H1 (cell line): ENCODE results near the gene TRIP11. TPM values are rescaled to one million over a fixed set of nuclear protein-coding genes. Genes with fewer than 3 reads are reported as not detected.

Source experiments
- CTCF ChIA-PET: fragments of 300-600 bp; sonication (Branson Sonifier 250); formaldehyde crosslinking; loops from one replicate; lab custom pipeline; 2021; ENCODE audit not compliant: partially characterized antibody; lab: Charles Lee
- POLR2A ChIA-PET: fragments of 300-600 bp; sonication (Branson Sonifier 250); formaldehyde crosslinking; loops from one replicate; lab custom pipeline; 2021; ENCODE audit warnings: inconsistent platforms; ENCODE audit not compliant: partially characterized antibody; lab: Charles Lee
- DNase-seq, 2 experiments: peaks; one replicate each; pipeline versions ENCODE4 v3.0.0 to v3.0.0-alpha.2; 2010 to 2022; ENCODE audit warnings: low spot score in 2 of 2, low read depth in 1 of 2, mixed read lengths in 1 of 2
- FAIRE-seq: peaks from 2 replicates; lab custom pipeline; 2011; peaks lifted over from hg19 to GRCh38; lab: Jason Lieb, UNC
- H2AFZ ChIP-seq: 2 replicates; pipeline ENCODE4 v1.8.1; 2012; ENCODE audit warnings: low read length, inconsistent platforms
- H2AK5ac ChIP-seq: 2 replicates; pipeline ENCODE4 v1.6.1; 2013; ENCODE audit warnings: low read depth, low read length
- H2BK120ac ChIP-seq: replicated peaks from 2 replicates; pipeline ENCODE3; 2013; ENCODE audit warnings: low read depth, low read length, inconsistent platforms
- H2BK12ac ChIP-seq: 2 replicates; pipeline ENCODE4 v1.6.1; 2013; ENCODE audit warnings: low read depth, low read length
- H2BK15ac ChIP-seq: 2 replicates; pipeline ENCODE4 v1.6.1; 2013; ENCODE audit warnings: low read length
- H2BK20ac ChIP-seq: 2 replicates; pipeline ENCODE4 v1.6.1; 2013; ENCODE audit warnings: low read length
- H2BK5ac ChIP-seq: 2 replicates; pipeline ENCODE4 v1.6.1; 2013; ENCODE audit warnings: low read depth, low read length
- H3K14ac ChIP-seq: 2 replicates; pipeline ENCODE4 v1.6.1; 2013; ENCODE audit warnings: inconsistent platforms; ENCODE audit not compliant: insufficient read length
- H3K18ac ChIP-seq: 2 replicates; pipeline ENCODE4 v1.6.1; 2013; ENCODE audit warnings: low read length; ENCODE audit errors: extremely low read depth
- H3K23ac ChIP-seq: 2 replicates; pipeline ENCODE4 v1.6.1; 2013; ENCODE audit warnings: inconsistent platforms; ENCODE audit not compliant: insufficient read length
- H3K23me2 ChIP-seq: 2 replicates; pipeline ENCODE4 v1.6.1; 2013; ENCODE audit warnings: low read depth, low read length
- H3K27ac ChIP-seq: 2 replicates; pipeline ENCODE4 v1.6.1; 2011; ENCODE audit warnings: low read depth, low read length, inconsistent platforms
- H3K27me3 ChIP-seq, 4 experiments: replicated peaks in 1 of 4; 1 replicate in 1 of 4; 2 replicates in 3 of 4; pipeline versions ENCODE4 v1.6.1 to v1.8.1; 2011 to 2013; ENCODE audit warnings: low read length in 3 of 4, mild to moderate bottlenecking in 3 of 4, inconsistent platforms in 2 of 4, mixed read lengths in 2 of 4, moderate library complexity in 1 of 4; ENCODE audit not compliant: control insufficient read depth in 3 of 4, insufficient read depth in 3 of 4; ENCODE audit errors: extremely low read depth in 1 of 4
- H3K36me3 ChIP-seq, 4 experiments: 2 replicates each; pipeline versions ENCODE4 v1.6.1 to v1.8.1; 2011 to 2013; ENCODE audit warnings: mild to moderate bottlenecking in 4 of 4, low read length in 3 of 4, moderate library complexity in 2 of 4, control low read depth in 1 of 4, inconsistent platforms in 1 of 4; ENCODE audit not compliant: insufficient read depth in 4 of 4, control insufficient read depth in 2 of 4
- H3K4ac ChIP-seq: replicated peaks from 2 replicates; pipeline ENCODE3; 2013; ENCODE audit warnings: low read length, low read depth, mixed read lengths, inconsistent platforms; ENCODE audit not compliant: insufficient read length
- H3K4me1 ChIP-seq, 4 experiments: replicated peaks in 1 of 4; 1 replicate in 1 of 4; 2 replicates in 3 of 4; pipeline versions ENCODE4 v1.6.1 to v1.8.1; 2011 to 2013; ENCODE audit warnings: low read length in 3 of 4, inconsistent platforms in 2 of 4, mixed read lengths in 1 of 4; ENCODE audit not compliant: insufficient read depth in 4 of 4, control insufficient read depth in 3 of 4
- H3K4me2 ChIP-seq, 2 experiments: 2 replicates each; pipeline versions ENCODE4 v1.6.1 to v1.8.1; 2011 to 2013; ENCODE audit warnings: low read depth in 2 of 2, low read length in 2 of 2, control low read depth in 1 of 2, inconsistent platforms in 1 of 2, mild to moderate bottlenecking in 1 of 2; ENCODE audit not compliant: insufficient read depth in 1 of 2
- H3K4me3 ChIP-seq, 4 experiments: fragments of 200-600, 300-600 bp in 1 of 4; sonication (generic), shearing (Covaris generic), sonication (Bioruptor Twin) in 1 of 4; 2 replicates each; pipeline versions ENCODE4 v1.5.1 to v1.8.1; 2011 to 2016; ENCODE audit warnings: low read length in 4 of 4, low read depth in 3 of 4, control low read depth in 2 of 4, inconsistent platforms in 2 of 4, mild to moderate bottlenecking in 2 of 4, mixed read lengths in 1 of 4, moderate library complexity in 1 of 4; ENCODE audit not compliant: insufficient read depth in 2 of 4; ENCODE audit errors: extremely low read depth in 1 of 4
- H3K56ac ChIP-seq: replicated peaks from 2 replicates; pipeline ENCODE3; 2013; ENCODE audit warnings: low read depth, mild to moderate bottlenecking, mixed read lengths, low read length, inconsistent platforms; ENCODE audit not compliant: insufficient read length
- H3K79me1 ChIP-seq: 2 replicates; pipeline ENCODE4 v1.6.1; 2013; ENCODE audit warnings: low read depth, low read length, control low read depth
- H3K79me2 ChIP-seq, 2 experiments: 2 replicates each; pipeline versions ENCODE4 v1.6.1 to v1.8.1; 2012 to 2013; ENCODE audit warnings: low read length in 2 of 2, mild to moderate bottlenecking in 2 of 2, inconsistent platforms in 1 of 2; ENCODE audit not compliant: insufficient read depth in 2 of 2, control insufficient read depth in 1 of 2
- H3K9ac ChIP-seq, 4 experiments: replicated peaks in 1 of 4; 1 replicate in 1 of 4; 2 replicates in 3 of 4; pipeline versions ENCODE4 v1.6.1 to v1.8.1; 2011 to 2013; ENCODE audit warnings: low read depth in 3 of 4, low read length in 3 of 4, control low read depth in 2 of 4, mild to moderate bottlenecking in 2 of 4, moderate library complexity in 2 of 4, inconsistent platforms in 1 of 4; ENCODE audit errors: extremely low read depth in 1 of 4
- H3K9me3 ChIP-seq, 2 experiments: 2 replicates each; pipeline versions ENCODE4 v1.6.1 to v1.8.1; 2012 to 2013; ENCODE audit warnings: mild to moderate bottlenecking in 2 of 2, moderate library complexity in 2 of 2, control low read depth in 1 of 2, inconsistent platforms in 1 of 2, low read depth in 1 of 2, low read length in 1 of 2, mixed read lengths in 1 of 2; ENCODE audit not compliant: insufficient read depth in 2 of 2
- H4K20me1 ChIP-seq, 2 experiments: replicated peaks in 1 of 2; 2 replicates each; pipeline versions ENCODE3 to v1.8.1; 2011 to 2013; ENCODE audit warnings: inconsistent platforms in 2 of 2, low read length in 2 of 2, mild to moderate bottlenecking in 1 of 2; ENCODE audit not compliant: insufficient read depth in 2 of 2, control insufficient read depth in 1 of 2
- H4K5ac ChIP-seq: 2 replicates; pipeline ENCODE4 v1.6.1; 2013; ENCODE audit warnings: low read length, low read depth, mixed read lengths, inconsistent platforms; ENCODE audit not compliant: insufficient read length
- H4K8ac ChIP-seq: 2 replicates; pipeline ENCODE4 v1.8.0; 2013; ENCODE audit warnings: mild to moderate bottlenecking, moderate library complexity, low read length, inconsistent platforms; ENCODE audit not compliant: insufficient read depth; ENCODE audit errors: extremely low read depth
- H4K91ac ChIP-seq: replicated peaks from 2 replicates; pipeline ENCODE3; 2013; ENCODE audit warnings: low read length, mixed read lengths, inconsistent platforms; ENCODE audit not compliant: insufficient read length
- WGBS, 2 experiments: shearing (Covaris generic) in 1 of 2; methylation state at CpG; one replicate each; pipeline versions ENCODE4 v1.1.6 to v1.1.7; 2013 to 2015; ENCODE audit warnings: low lambda C conversion rate in 2 of 2, mixed read lengths in 2 of 2, inconsistent platforms in 1 of 2, low coverage in 1 of 2, missing lambda C conversion rate in 1 of 2; ENCODE audit not compliant: insufficient replicate concordance in 2 of 2, insufficient coverage in 1 of 2, insufficient read length in 1 of 2; ENCODE audit errors: extremely low coverage in 1 of 2, missing lambda C conversion rate in 1 of 2; 5-methylcytosine and 5-hydroxymethylcytosine counted together
- polyA plus RNA-seq, 7 experiments: library from polyadenylated mRNA; depleted of rRNA in 3 of 7; stranded (reverse) in 5 of 7; unstranded in 2 of 7; fragments of >200 nt in 5 of 7; fragments of 200-250 nt in 2 of 7; gene quantifications; 1 replicate in 5 of 7; 2 replicates in 1 of 7; 4 replicates in 1 of 7; pipeline versions ENCODE4 v1.2.1 to v1.2.3, GENCODE V29; 2011 to 2013; ENCODE audit warnings: missing spikeins in 2 of 7, mixed read lengths in 2 of 7
- total RNA-seq: library from RNA; stranded (reverse); fragmentation: NEBNext Ultra II Directional; extraction: Animal tissue kit (Norgen Biotek cat#: 25700); gene quantifications from 2 replicates; pipeline ENCODE4 v1.2.1, GENCODE V29; 2021
- TF ChIP-seq, protein P1 (sequence below): IDR thresholded peaks from 2 replicates; pipeline ENCODE4 v1.6.1; 2011; ENCODE audit warnings: low read depth, mild to moderate bottlenecking, low read length; ENCODE audit not compliant: insufficient read depth

Gene TRIP11
- total and polyA plus RNA-seq, 2 of the 8 experiments (the other 6 are each of a cell fraction or from before 2014, with no cell fraction given), result 3.3 to 30.4 TPM

DNA sequence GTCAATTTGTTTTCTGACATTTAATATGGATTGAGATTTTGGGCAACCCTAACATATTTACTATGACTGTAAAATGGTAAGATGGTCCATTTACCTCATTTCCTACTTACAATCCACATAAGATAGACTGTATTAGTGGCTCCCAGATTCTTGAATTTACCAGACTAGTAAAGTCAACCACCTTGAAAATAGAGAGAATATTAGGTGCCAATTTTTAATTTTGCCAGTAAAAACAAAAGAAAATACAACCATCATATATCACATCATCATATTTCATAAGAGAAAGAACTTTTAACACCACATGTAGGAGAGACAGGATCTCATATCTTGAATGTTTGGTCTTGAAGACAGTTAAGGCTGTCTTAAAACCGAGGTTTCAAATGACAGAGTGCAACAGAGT is 84.7 kb downstream of the TRIP11 start:
- H2BK5ac ChIP-seq, result no peak overlapping the region
- no peak overlapping the region for H3K4ac ChIP-seq
- H3K27me3 ChIP-seq, result no peaks in the 10 kb centered on the region
- 87% methylated on average over 1 of the region's 1 CpG; no CpG with 5 or more reads in 1 of the 2 experiments for WGBS, 2 experiments
- H3K4me3 ChIP-seq, result no peak overlapping the region
- no peaks in the 10 kb centered on the region for H3K4me1 ChIP-seq
- FAIRE-seq (no peak), DNase-seq (no peak)
- H3K23me2 ChIP-seq, result no peaks in the 10 kb centered on the region
- H3K18ac ChIP-seq, result no peak overlapping the region
- no peak overlapping the region for H4K8ac ChIP-seq
- H3K4me2 ChIP-seq, result no peak overlapping the region
- H2AK5ac ChIP-seq, result no peak overlapping the region
- no peak overlapping the region for H3K23ac ChIP-seq
- H4K20me1 ChIP-seq, result no peaks in the 10 kb centered on the region
- no peaks in the 10 kb centered on the region for H3K79me1 ChIP-seq
- H2BK12ac ChIP-seq, result no peak overlapping the region
- no peak overlapping the region for H4K91ac ChIP-seq
- H3K56ac ChIP-seq, result no peak overlapping the region
- H3K36me3 ChIP-seq, result no peaks in the 10 kb centered on the region
- H3K79me2 ChIP-seq, result no peaks in the 10 kb centered on the region
- CTCF ChIA-PET, result no interaction called here
- POLR2A ChIA-PET, result no interaction called here
- no peak overlapping the region for H2BK120ac ChIP-seq
- no peak overlapping the region for H2AFZ ChIP-seq
- no peak overlapping the region for H3K27ac ChIP-seq
- H2BK20ac ChIP-seq, result no peak overlapping the region
- H3K9me3 ChIP-seq, result no peaks in the 10 kb centered on the region
- H2BK15ac ChIP-seq, result no peak overlapping the region
- H3K9ac ChIP-seq, result no peak overlapping the region
- no peak overlapping the region for H3K14ac ChIP-seq
- H4K5ac ChIP-seq, result no peak overlapping the region
- TF ChIP-seq, protein P1, sequence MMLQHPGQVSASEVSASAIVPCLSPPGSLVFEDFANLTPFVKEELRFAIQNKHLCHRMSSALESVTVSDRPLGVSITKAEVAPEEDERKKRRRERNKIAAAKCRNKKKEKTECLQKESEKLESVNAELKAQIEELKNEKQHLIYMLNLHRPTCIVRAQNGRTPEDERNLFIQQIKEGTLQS, result no peak
